HepG2 (cell line): ENCODE results near the gene TRAIP. TPM values are rescaled to one million over a fixed set of nuclear protein-coding genes. Genes with fewer than 3 reads are reported as not detected.
A peak's percentile ranks its signal among the peaks of the same experiment; 100 is the strongest.

Experiments used
- BCL6 ChIP-seq: IDR thresholded peaks from 2 replicates; pipeline ENCODE4 v1.6.1; 2016; ENCODE audit warnings: missing genetic modification reagents, missing compliant biosample characterization
- FOXK1 ChIP-seq: sonication (generic); formaldehyde crosslinking; IDR thresholded peaks from 2 replicates; pipeline ENCODE4 v1.4.0; 2020; ENCODE audit warnings: low read depth, missing genetic modification reagents, borderline replicate concordance
- GATAD2A ChIP-seq: IDR thresholded peaks from 2 replicates; pipeline ENCODE4 v1.6.1; 2016
- KDM5B ChIP-seq: sonication (generic); formaldehyde crosslinking; IDR thresholded peaks from 2 replicates; pipeline ENCODE4 v1.4.0; 2020; ENCODE audit warnings: missing genetic modification reagents, mild to moderate bottlenecking, borderline replicate concordance
- LCORL ChIP-seq, 2 experiments: fragments of 450-650 bp in 1 of 2; sonication (generic) in 1 of 2; formaldehyde crosslinking in 1 of 2; IDR thresholded peaks; 2 replicates each; pipeline versions ENCODE4 v1.5.0 to v1.6.1; 2017 to 2020; ENCODE audit warnings: antibody characterized with exemption in 1 of 2, missing genetic modification reagents in 1 of 2
- MEIS1 ChIP-seq: sonication (generic); formaldehyde crosslinking; IDR thresholded peaks from 2 replicates; pipeline ENCODE4 v1.9.0; 2021; ENCODE audit warnings: mild to moderate bottlenecking, missing genetic modification reagents, moderate library complexity, borderline replicate concordance
- MXD4 ChIP-seq: IDR thresholded peaks from 2 replicates; pipeline ENCODE4 v1.6.1; 2016; ENCODE audit warnings: mild to moderate bottlenecking, missing biosample characterization, missing genetic modification reagents
- NBN ChIP-seq: fragments of 450-650 bp; conservative IDR thresholded peaks from 2 replicates; pipeline ENCODE4 v1.6.1; 2017
- NFIC ChIP-seq: IDR thresholded peaks from 2 replicates; pipeline ENCODE4 v1.6.1; 2012; ENCODE audit warnings: mild to moderate bottlenecking, low read length, inconsistent platforms
- NFKBIZ ChIP-seq: IDR thresholded peaks from 2 replicates; pipeline ENCODE4 v1.6.1; 2018; ENCODE audit warnings: missing genetic modification reagents, missing compliant biosample characterization
- PCBP1 ChIP-seq: fragments of 200-400 bp; formaldehyde crosslinking; IDR thresholded peaks from 2 replicates; pipeline ENCODE4 v1.6.1; 2017; ENCODE audit warnings: mild to moderate bottlenecking, low read depth, low read length, borderline replicate concordance
- RNF2 ChIP-seq: fragments of 450-650 bp; conservative IDR thresholded peaks from 2 replicates; pipeline ENCODE4 v1.6.1; 2016; ENCODE audit warnings: low read depth
- TAF1 ChIP-seq: sonication (generic); formaldehyde crosslinking; IDR thresholded peaks from 2 replicates; pipeline ENCODE4 v1.4.0; 2020; ENCODE audit warnings: missing genetic modification reagents
- ZNF124 ChIP-seq: sonication (generic); formaldehyde crosslinking; IDR thresholded peaks from 2 replicates; pipeline ENCODE4 v1.4.0; 2020; ENCODE audit warnings: missing genetic modification reagents
- ZNF350 ChIP-seq: sonication (generic); formaldehyde crosslinking; IDR thresholded peaks from 2 replicates; pipeline ENCODE4 v1.4.0; 2020; ENCODE audit warnings: mild to moderate bottlenecking, low read depth, missing genetic modification reagents, borderline replicate concordance
- ZNF430 ChIP-seq: sonication (generic); formaldehyde crosslinking; IDR thresholded peaks from 2 replicates; pipeline ENCODE4 v1.9.0; 2021; ENCODE audit warnings: mild to moderate bottlenecking, missing genetic modification reagents
- ZNF546 ChIP-seq: sonication (generic); formaldehyde crosslinking; conservative IDR thresholded peaks from 2 replicates; pipeline ENCODE4 v1.8.1; 2023; ENCODE audit warnings: mild to moderate bottlenecking, missing genetic modification reagents
- ZNF589 ChIP-seq: sonication (generic); formaldehyde crosslinking; conservative IDR thresholded peaks from 2 replicates; pipeline ENCODE4 v1.8.0; 2022; ENCODE audit warnings: mild to moderate bottlenecking, moderate library complexity, missing genetic modification reagents
- ZNF619 ChIP-seq: sonication (generic); formaldehyde crosslinking; IDR thresholded peaks from 2 replicates; pipeline ENCODE4 v1.4.0; 2020; ENCODE audit warnings: mild to moderate bottlenecking, missing genetic modification reagents
- ZNF841 ChIP-seq: sonication (generic); formaldehyde crosslinking; IDR thresholded peaks from 2 replicates; pipeline ENCODE4 v1.8.1; 2023; ENCODE audit warnings: missing genetic modification reagents, borderline replicate concordance
- ZSCAN21 ChIP-seq: sonication (generic); formaldehyde crosslinking; IDR thresholded peaks from 2 replicates; pipeline ENCODE4 v1.8.0; 2022; ENCODE audit warnings: mild to moderate bottlenecking, missing genetic modification reagents, moderate library complexity, borderline replicate concordance
- polyA plus RNA-seq, 8 experiments: library from polyadenylated mRNA; depleted of rRNA in 3 of 8; stranded (reverse) in 7 of 8; unstranded in 1 of 8; fragments of >200 nt; fragmentation: Illumina TruSeq in 4 of 8; extraction: Trizol in 4 of 8; gene quantifications; 2 replicates each; pipeline versions ENCODE4 v1.2.1 to v1.2.3, GENCODE V29; 2011 to 2016; ENCODE audit warnings: low read depth in 4 of 8, missing spikeins in 1 of 8, mixed read lengths in 1 of 8; ENCODE audit not compliant: insufficient read depth in 1 of 8
- total RNA-seq, 5 experiments: library from RNA; depleted of rRNA; stranded (reverse); fragments of >200 nt; fragmentation: Illumina TruSeq; extraction: Trizol; gene quantifications; 2 replicates each; pipeline ENCODE4 v1.2.3, GENCODE V29; 2016; ENCODE audit warnings: low read depth in 1 of 5
- TF ChIP-seq, protein P1 (sequence below): IDR thresholded peaks from 2 replicates; pipeline ENCODE4 v1.6.1; 2016
- TF ChIP-seq, protein P2 (sequence below): sonication (generic); formaldehyde crosslinking; IDR thresholded peaks from 2 replicates; pipeline ENCODE4 v1.9.0; 2022; ENCODE audit warnings: missing genetic modification reagents, mild to moderate bottlenecking, borderline replicate concordance
- TF ChIP-seq, protein P3 (sequence below): sonication (generic); formaldehyde crosslinking; IDR thresholded peaks from 2 replicates; pipeline ENCODE4 v1.4.0; 2020; ENCODE audit warnings: missing genetic modification reagents
- TF ChIP-seq, protein P4 (sequence below): IDR thresholded peaks from 2 replicates; pipeline ENCODE4 v1.6.1; 2012; ENCODE audit warnings: low read depth, low read length, improper control_type of control experiment

The TRAIP gene
- total and polyA plus RNA-seq, 2 of the 13 experiments (the other 11 are each of a cell fraction or from before 2014, with no cell fraction given) = 13.9 to 23.9 TPM

DNA sequence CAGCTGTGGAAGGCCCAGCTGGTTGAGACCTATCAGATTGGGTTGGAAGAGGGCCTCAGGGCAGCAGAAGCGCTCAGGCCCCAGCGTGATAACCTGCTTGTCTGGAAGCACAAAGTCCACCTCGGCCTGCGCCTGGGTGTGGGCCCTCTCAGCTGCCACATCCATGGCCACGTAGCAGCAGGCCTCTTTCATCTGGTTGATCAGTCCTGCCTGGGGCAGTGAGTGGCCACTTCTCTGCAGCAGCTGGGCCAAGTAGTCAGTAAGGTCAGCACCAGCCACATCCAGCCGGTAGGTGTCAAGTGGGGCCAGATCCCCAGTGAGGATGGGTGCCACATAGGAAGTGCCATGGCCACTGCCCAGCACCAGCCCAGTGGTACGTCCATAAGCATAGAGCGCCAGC is 17.3 kb upstream of the TRAIP start (continued):
- TF ChIP-seq MXD4 (CRISPR knock-in tag) (peak; percentile 35; the same call in 1 of the 2 replicates), GATAD2A (CRISPR knock-in tag) (peak; percentile 67; the same call in 1 of the 2 replicates), PCBP1 (no peak), ZNF124 (CRISPR knock-in tag) (peak; percentile 76; the same call in 1 of the 2 replicates), LCORL (IDR thresholded peaks at IDR 0.05) (no peak), LCORL (CRISPR knock-in tag; IDR thresholded peaks at IDR 0.05) (peak; percentile 60; the same call in 1 of the 2 replicates), ZNF350 (CRISPR knock-in tag) (peak; percentile 73), MEIS1 (no peak), BCL6 (CRISPR knock-in tag) (0 out of 2 replicates have a peak, but pooled peaks have one; percentile 18), NFIC (no peak), FOXK1 (CRISPR knock-in tag) (peak; percentile 26; the same call in 1 of the 2 replicates), ZNF546 (CRISPR knock-in tag) (no peak), ZNF430 (0 out of 2 replicates have a peak, but pooled peaks have one; percentile 39), KDM5B (peak; percentile 66; the same call in 1 of the 2 replicates), ZSCAN21 (CRISPR knock-in tag) (peak; percentile 47; the same call in 1 of the 2 replicates), ZNF589 (CRISPR knock-in tag) (no peak), NFKBIZ (CRISPR knock-in tag) (0 out of 2 replicates have a peak, but pooled peaks have one; percentile 43), NBN (no peak), ZNF619 (CRISPR knock-in tag) (0 out of 2 replicates have a peak, but pooled peaks have one; percentile 22), ZNF841 (CRISPR knock-in tag) (no peak), RNF2 (0 out of 2 replicates have a peak, but pooled peaks have one; percentile 58), TAF1 (0 out of 2 replicates have a peak, but pooled peaks have one; percentile 22)
- TF ChIP-seq, protein P1, sequence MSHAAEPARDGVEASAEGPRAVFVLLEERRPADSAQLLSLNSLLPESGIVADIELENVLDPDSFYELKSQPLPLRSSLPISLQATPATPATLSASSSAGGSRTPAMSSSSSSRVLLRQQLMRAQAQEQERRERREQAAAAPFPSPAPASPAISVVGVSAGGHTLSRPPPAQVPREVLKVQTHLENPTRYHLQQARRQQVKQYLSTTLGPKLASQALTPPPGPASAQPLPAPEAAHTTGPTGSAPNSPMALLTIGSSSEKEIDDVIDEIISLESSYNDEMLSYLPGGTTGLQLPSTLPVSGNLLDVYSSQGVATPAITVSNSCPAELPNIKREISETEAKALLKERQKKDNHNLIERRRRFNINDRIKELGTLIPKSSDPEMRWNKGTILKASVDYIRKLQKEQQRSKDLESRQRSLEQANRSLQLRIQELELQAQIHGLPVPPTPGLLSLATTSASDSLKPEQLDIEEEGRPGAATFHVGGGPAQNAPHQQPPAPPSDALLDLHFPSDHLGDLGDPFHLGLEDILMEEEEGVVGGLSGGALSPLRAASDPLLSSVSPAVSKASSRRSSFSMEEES = 0 out of 2 replicates have a peak, but pooled peaks have one; percentile 30
- TF ChIP-seq, protein P2, sequence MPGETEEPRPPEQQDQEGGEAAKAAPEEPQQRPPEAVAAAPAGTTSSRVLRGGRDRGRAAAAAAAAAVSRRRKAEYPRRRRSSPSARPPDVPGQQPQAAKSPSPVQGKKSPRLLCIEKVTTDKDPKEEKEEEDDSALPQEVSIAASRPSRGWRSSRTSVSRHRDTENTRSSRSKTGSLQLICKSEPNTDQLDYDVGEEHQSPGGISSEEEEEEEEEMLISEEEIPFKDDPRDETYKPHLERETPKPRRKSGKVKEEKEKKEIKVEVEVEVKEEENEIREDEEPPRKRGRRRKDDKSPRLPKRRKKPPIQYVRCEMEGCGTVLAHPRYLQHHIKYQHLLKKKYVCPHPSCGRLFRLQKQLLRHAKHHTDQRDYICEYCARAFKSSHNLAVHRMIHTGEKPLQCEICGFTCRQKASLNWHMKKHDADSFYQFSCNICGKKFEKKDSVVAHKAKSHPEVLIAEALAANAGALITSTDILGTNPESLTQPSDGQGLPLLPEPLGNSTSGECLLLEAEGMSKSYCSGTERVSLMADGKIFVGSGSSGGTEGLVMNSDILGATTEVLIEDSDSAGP = peak; percentile 65; the same call in 1 of the 2 replicates
- TF ChIP-seq, protein P3, sequence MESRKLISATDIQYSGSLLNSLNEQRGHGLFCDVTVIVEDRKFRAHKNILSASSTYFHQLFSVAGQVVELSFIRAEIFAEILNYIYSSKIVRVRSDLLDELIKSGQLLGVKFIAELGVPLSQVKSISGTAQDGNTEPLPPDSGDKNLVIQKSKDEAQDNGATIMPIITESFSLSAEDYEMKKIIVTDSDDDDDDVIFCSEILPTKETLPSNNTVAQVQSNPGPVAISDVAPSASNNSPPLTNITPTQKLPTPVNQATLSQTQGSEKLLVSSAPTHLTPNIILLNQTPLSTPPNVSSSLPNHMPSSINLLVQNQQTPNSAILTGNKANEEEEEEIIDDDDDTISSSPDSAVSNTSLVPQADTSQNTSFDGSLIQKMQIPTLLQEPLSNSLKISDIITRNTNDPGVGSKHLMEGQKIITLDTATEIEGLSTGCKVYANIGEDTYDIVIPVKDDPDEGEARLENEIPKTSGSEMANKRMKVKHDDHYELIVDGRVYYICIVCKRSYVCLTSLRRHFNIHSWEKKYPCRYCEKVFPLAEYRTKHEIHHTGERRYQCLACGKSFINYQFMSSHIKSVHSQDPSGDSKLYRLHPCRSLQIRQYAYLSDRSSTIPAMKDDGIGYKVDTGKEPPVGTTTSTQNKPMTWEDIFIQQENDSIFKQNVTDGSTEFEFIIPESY (CRISPR knock-in tag) = 0 out of 2 replicates have a peak, but pooled peaks have one; percentile 41
- TF ChIP-seq, protein P4, sequence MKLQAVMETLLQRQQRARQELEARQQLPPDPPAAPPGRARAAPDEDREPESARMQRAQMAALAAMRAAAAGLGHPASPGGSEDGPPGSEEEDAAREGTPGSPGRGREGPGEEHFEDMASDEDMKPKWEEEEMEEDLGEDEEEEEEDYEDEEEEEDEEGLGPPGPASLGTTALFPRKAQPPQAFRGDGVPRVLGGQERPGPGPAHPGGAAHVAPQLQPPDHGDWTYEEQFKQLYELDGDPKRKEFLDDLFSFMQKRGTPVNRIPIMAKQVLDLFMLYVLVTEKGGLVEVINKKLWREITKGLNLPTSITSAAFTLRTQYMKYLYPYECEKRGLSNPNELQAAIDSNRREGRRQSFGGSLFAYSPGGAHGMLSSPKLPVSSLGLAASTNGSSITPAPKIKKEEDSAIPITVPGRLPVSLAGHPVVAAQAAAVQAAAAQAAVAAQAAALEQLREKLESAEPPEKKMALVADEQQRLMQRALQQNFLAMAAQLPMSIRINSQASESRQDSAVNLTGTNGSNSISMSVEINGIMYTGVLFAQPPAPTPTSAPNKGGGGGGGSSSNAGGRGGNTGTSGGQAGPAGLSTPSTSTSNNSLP = no peak
